ENCODE measurements around the gene SHROOM3. TPM values are rescaled to one million over a fixed set of nuclear protein-coding genes. Genes with fewer than 3 reads are reported as not detected.
A peak's percentile ranks its signal among the peaks of the same experiment; 100 is the strongest.

The SHROOM3 gene
- total RNA-seq, 4 donors from 2014 or later, result 44.4 to 101 (median 88.5) TPM

- Histone ChIP-seq H3K27me3 (no peaks in the 10 kb centered on the region), H3K4me3 (no peak overlapping the region), H3K9me3 (no peaks in the 10 kb centered on the region), H3K27ac (replicated peaks in 1 of 4) (peak overlapping the region in 2 of 4 donors; percentile 3 to 6), H3K36me3 (no peaks in the 10 kb centered on the region), H3K4me1 (peaks cover 3 to 31% (median 19%) of the 10 kb centered on the region in 4 donors)
- 67% methylated on average over 1 of the region's 1 CpG for WGBS
- DNase-seq (ENCODE audit: extremely low spot score), result no peak
- intact Hi-C loops (cut with DNase I), result loop anchor here (5.0 kb wide), 1 partner anchor 118 kb away; no protein-coding TSS in a partner anchor
- TF ChIP-seq POLR2A (IDR thresholded peaks at IDR 0.05; ENCODE audit: low read depth), result no peak
- TF ChIP-seq EP300 (IDR thresholded peaks at IDR 0.05), result no peak
- no peak for TF ChIP-seq CTCF (IDR thresholded peaks at IDR 0.05)
- TF ChIP-seq POLR2AphosphoS5 (IDR thresholded peaks at IDR 0.05), result no peak
These were observed 295.0 kb downstream of the SHROOM3 start for GRCh38 chr4:76729980-76730379.

- peaks cover 5 to 40% (median 32%) of the 10 kb centered on the region in 4 donors for H3K4me1 ChIP-seq
- WGBS, result 79% methylated on average over 1 of the region's 1 CpG
- no peaks in the 10 kb centered on the region for H3K36me3 ChIP-seq
- H3K27ac ChIP-seq (replicated peaks in 1 of 4), result no peak overlapping the region
- no peak for DNase-seq (ENCODE audit: extremely low spot score)
- intact Hi-C loops (cut with DNase I), result loop anchor here (5.0 kb wide), 1 partner anchor 120 kb away; no protein-coding TSS in a partner anchor
- no peaks in the 10 kb centered on the region for H3K9me3 ChIP-seq
- TF ChIP-seq CTCF (IDR thresholded peaks at IDR 0.05) (no peak), EP300 (IDR thresholded peaks at IDR 0.05) (no peak), POLR2AphosphoS5 (IDR thresholded peaks at IDR 0.05) (no peak), POLR2A (IDR thresholded peaks at IDR 0.05; ENCODE audit: low read depth) (no peak)
- H3K27me3 ChIP-seq, result no peaks in the 10 kb centered on the region
- no peak overlapping the region for H3K4me3 ChIP-seq
These were observed 297.2 kb downstream of the SHROOM3 start for GRCh38 chr4:76732246-76732645.

GRCh38 chr4:76733068-76733771 is 298.2 kb downstream of the SHROOM3 start:
- no peak for DNase-seq (ENCODE audit: extremely low spot score)
- intact Hi-C loops (cut with DNase I), result loop anchor here (5.0 kb wide), 1 partner anchor 121 kb away; no protein-coding TSS in a partner anchor
- WGBS, result 64% methylated on average over 3 of the region's 3 CpGs
- no peaks in the 10 kb centered on the region for H3K9me3 ChIP-seq
- no peaks in the 10 kb centered on the region for H3K27me3 ChIP-seq
- H3K4me3 ChIP-seq, result no peak overlapping the region
- H3K4me1 ChIP-seq, result peaks cover 12 to 50% (median 41%) of the 10 kb centered on the region in 4 donors
- H3K27ac ChIP-seq (replicated peaks in 1 of 4), result peak overlapping the region in 2 of 4 donors; percentile 13 to 20
- no peak for TF ChIP-seq POLR2A (IDR thresholded peaks at IDR 0.05; ENCODE audit: low read depth)
- TF ChIP-seq CTCF (IDR thresholded peaks at IDR 0.05), result peak in 2 of 3 experiments; percentile 21 to 38
- TF ChIP-seq EP300 (IDR thresholded peaks at IDR 0.05), result no peak
- no peaks in the 10 kb centered on the region for H3K36me3 ChIP-seq

- peak overlapping the region; percentile 89 to 94 (median 92) for H3K27ac ChIP-seq (replicated peaks in 1 of 4)
These were observed 301.4 kb downstream of the SHROOM3 start for GRCh38 chr4:76736414-76736813.

More at GRCh38 chr4:76736414-76736813, 301.4 kb downstream of the SHROOM3 start:
- H3K9me3 ChIP-seq, result no peaks in the 10 kb centered on the region
- H3K4me1 ChIP-seq, result peaks cover 21 to 71% (median 60%) of the 10 kb centered on the region in 4 donors
- H3K4me3 ChIP-seq, result no peak overlapping the region
- TF ChIP-seq EP300 (IDR thresholded peaks at IDR 0.05), result no peak
- TF ChIP-seq POLR2A (IDR thresholded peaks at IDR 0.05; ENCODE audit: low read depth), result no peak
- TF ChIP-seq POLR2AphosphoS5 (IDR thresholded peaks at IDR 0.05), result no peak
- no peak for TF ChIP-seq CTCF (IDR thresholded peaks at IDR 0.05)
- H3K36me3 ChIP-seq, result peaks cover 0 to 8% (median 3%) of the 10 kb centered on the region in 4 donors
- no peaks in the 10 kb centered on the region for H3K27me3 ChIP-seq
- intact Hi-C loops (cut with DNase I), result no loop called here
- 34% methylated on average over 3 of the region's 3 CpGs for WGBS
- no peak for DNase-seq (ENCODE audit: extremely low spot score)

Measured in esophagus muscularis mucosa (tissue), 4 donors.